H1 (cell line): Measurements from ENCODE around the gene OST4. TPM values are rescaled to one million over a fixed set of nuclear protein-coding genes. Genes with fewer than 3 reads are reported as not detected.

Experiments
- MAX ChIP-seq: IDR thresholded peaks from 2 replicates; pipeline ENCODE4 v1.6.1; 2012; ENCODE audit warnings: inconsistent platforms
- SAP30 ChIP-seq: fragments of 300-600 bp; sonication (generic); IDR thresholded peaks from 2 replicates; pipeline ENCODE4 v1.7.1; 2012; ENCODE audit warnings: low read length, moderate library complexity, mild to moderate bottlenecking, inconsistent platforms; ENCODE audit not compliant: insufficient read depth, insufficient replicate concordance
- USF2 ChIP-seq: IDR thresholded peaks from 2 replicates; pipeline ENCODE4 v1.6.1; 2011; ENCODE audit warnings: low read length, improper control_type of control experiment
- polyA plus RNA-seq, 7 experiments: library from polyadenylated mRNA; depleted of rRNA in 3 of 7; stranded (reverse) in 5 of 7; unstranded in 2 of 7; fragments of >200 nt in 5 of 7; fragments of 200-250 nt in 2 of 7; gene quantifications; 1 replicate in 5 of 7; 2 replicates in 1 of 7; 4 replicates in 1 of 7; pipeline versions ENCODE4 v1.2.1 to v1.2.3, GENCODE V29; 2011 to 2013; ENCODE audit warnings: missing spikeins in 2 of 7, mixed read lengths in 2 of 7
- total RNA-seq: library from RNA; stranded (reverse); fragmentation: NEBNext Ultra II Directional; extraction: Animal tissue kit (Norgen Biotek cat#: 25700); gene quantifications from 2 replicates; pipeline ENCODE4 v1.2.1, GENCODE V29; 2021

The OST4 gene
- total and polyA plus RNA-seq, 2 of the 8 experiments (the other 6 are each of a cell fraction or from before 2014, with no cell fraction given) = 225 to 865 TPM

DNA sequence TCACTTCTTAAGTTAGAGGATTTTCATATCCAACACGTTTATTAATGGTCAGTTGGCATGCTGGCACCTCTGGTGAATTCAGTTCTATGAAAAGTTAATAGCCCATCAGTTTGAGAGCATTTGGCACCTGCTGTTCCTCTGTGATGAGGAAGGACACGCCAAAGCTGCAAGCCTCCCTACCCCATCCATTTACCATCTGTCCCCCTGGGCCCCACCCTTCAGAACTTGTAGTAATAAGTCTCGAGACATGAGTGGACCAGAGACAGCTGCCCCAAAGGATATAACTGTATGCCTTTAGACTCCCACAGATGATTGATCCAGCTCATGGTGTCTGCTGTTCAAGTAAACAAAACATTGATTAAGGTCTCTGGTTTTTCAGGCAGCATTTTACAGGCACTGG is 6.3 kb downstream of the OST4 start (continued):
- TF ChIP-seq USF2 = no peak
- no peak for TF ChIP-seq MAX
- no peak for TF ChIP-seq SAP30
